Calu3 (cell line): ENCODE data around the gene CACNA1F. TPM values are rescaled to one million over a fixed set of nuclear protein-coding genes. Genes with fewer than 3 reads are reported as not detected.

ENCODE experiments used
- BruUV-seq: library from RNA; stranded (reverse); fragments of 400-500 nt; replicated peaks from 2 replicates; lab custom pipeline; 2021; lab: Mats Ljungman, UMichigan
- CTCF ChIA-PET: fragments of 300-600 bp; sonication (Branson Sonifier 250); formaldehyde crosslinking; loops from one replicate; lab custom pipeline; 2022; ENCODE audit warnings: antibody characterized with exemption; lab: Charles Lee
- DNase-seq: peaks from one replicate; pipeline ENCODE4 v3.0.0; 2022
- H3K27ac Mint-ChIP-seq: one replicate; pipeline ENCODE4 v1.8.0; 2022; ENCODE audit warnings: mixed read lengths; ENCODE audit not compliant: unreplicated experiment
- H3K27me3 Mint-ChIP-seq: one replicate; pipeline ENCODE4 v1.8.0; 2022; ENCODE audit warnings: mixed read lengths; ENCODE audit not compliant: unreplicated experiment
- H3K36me3 Mint-ChIP-seq: one replicate; pipeline ENCODE4 v1.8.0; 2022; ENCODE audit warnings: mild to moderate bottlenecking, moderate library complexity, mixed read lengths; ENCODE audit not compliant: insufficient read depth, unreplicated experiment
- H3K4me1 Mint-ChIP-seq: one replicate; pipeline ENCODE4 v1.8.0; 2022; ENCODE audit warnings: mild to moderate bottlenecking, low read depth, mixed read lengths; ENCODE audit not compliant: unreplicated experiment
- H3K4me3 Mint-ChIP-seq: one replicate; pipeline ENCODE4 v1.8.0; 2022; ENCODE audit warnings: mild to moderate bottlenecking, low read depth, moderate library complexity, mixed read lengths; ENCODE audit not compliant: unreplicated experiment
- H3K9me3 Mint-ChIP-seq: one replicate; pipeline ENCODE4 v1.8.0; 2022; ENCODE audit warnings: low read depth, mixed read lengths; ENCODE audit not compliant: unreplicated experiment
- CTCF ChIP-seq: fragments of 200-600 bp; IDR thresholded peaks from one replicate; pipeline ENCODE4 v1.8.0; 2022; ENCODE audit warnings: antibody characterized with exemption; ENCODE audit not compliant: unreplicated experiment
- intact Hi-C: fragments of 100-400 bp; cut with micrococcal nuclease; formaldehyde crosslinking; loops from one replicate; pipeline ENCODE4 v1.10.0; 2022; ENCODE audit not compliant: unreplicated experiment
- total RNA-seq: library from RNA; stranded (reverse); gene quantifications from 2 replicates; pipeline ENCODE4 v1.2.3, GENCODE V29; 2022

Gene CACNA1F
- total RNA-seq, 1 experiment from 2014 or later, result not detected

- no peak for TF ChIP-seq CTCF
- H3K4me3 Mint-ChIP-seq, result no peak overlapping the region
- H3K27me3 Mint-ChIP-seq, result no peaks in the 10 kb centered on the region
- peaks cover 23% of the 10 kb centered on the region for H3K36me3 Mint-ChIP-seq
- peaks cover 7% of the 10 kb centered on the region for H3K4me1 Mint-ChIP-seq
- CTCF ChIA-PET, result no interaction called here
- DNase-seq, result no peak
- no peak overlapping the region for H3K27ac Mint-ChIP-seq
- no peaks in the 10 kb centered on the region for H3K9me3 Mint-ChIP-seq
- BruUV-seq, result no TSS peak
- intact Hi-C loops, result no loop called here
Measured at GRCh38 chrX:49276671-49277534, 43.8 kb upstream of the CACNA1F start.

- H3K4me3 Mint-ChIP-seq, result no peak overlapping the region
- no peaks in the 10 kb centered on the region for H3K27me3 Mint-ChIP-seq
- CTCF ChIA-PET, result no interaction called here
- H3K4me1 Mint-ChIP-seq, result peaks cover 11% of the 10 kb centered on the region
- H3K27ac Mint-ChIP-seq, result no peak overlapping the region
- peaks cover 30% of the 10 kb centered on the region for H3K36me3 Mint-ChIP-seq
- intact Hi-C loops, result no loop called here
- TF ChIP-seq CTCF, result no peak
- H3K9me3 Mint-ChIP-seq, result no peaks in the 10 kb centered on the region
- BruUV-seq, result no TSS peak
- DNase-seq, result no peak
Measured at GRCh38 chrX:49276207-49276606, 43.1 kb upstream of the CACNA1F start.

GRCh38 chrX:49273181-49273727 lies 40.1 kb upstream of the CACNA1F start:
- DNase-seq, result no peak
- CTCF ChIA-PET, result interaction anchor here (1.0 kb wide), 1 partner anchor 10 kb away, joined by 3 read pairs; no protein-coding TSS in a partner anchor
- Mint-ChIP-seq H3K36me3 (peaks cover 49% of the 10 kb centered on the region), H3K9me3 (no peaks in the 10 kb centered on the region), H3K4me1 (peaks cover 20% of the 10 kb centered on the region), H3K4me3 (no peak overlapping the region), H3K27ac (no peak overlapping the region), H3K27me3 (no peaks in the 10 kb centered on the region)
- intact Hi-C loops, result no loop called here
- TF ChIP-seq CTCF, result no peak
- BruUV-seq, result no TSS peak

GRCh38 chrX:49272421-49272820 lies 39.3 kb upstream of the CACNA1F start:
- intact Hi-C loops, result no loop called here
- H3K27me3 Mint-ChIP-seq, result no peaks in the 10 kb centered on the region
- H3K36me3 Mint-ChIP-seq, result peaks cover 50% of the 10 kb centered on the region
- no peak overlapping the region for H3K27ac Mint-ChIP-seq
- DNase-seq, result no peak
- H3K4me3 Mint-ChIP-seq, result no peak overlapping the region
- BruUV-seq, result no TSS peak
- no peak for TF ChIP-seq CTCF
- peaks cover 26% of the 10 kb centered on the region for H3K4me1 Mint-ChIP-seq
- H3K9me3 Mint-ChIP-seq, result no peaks in the 10 kb centered on the region
- CTCF ChIA-PET, result no interaction called here
